HEK293T (cell line): ENCODE measurements around the gene SYT11.

Source experiments
- BHLHE40 ChIP-seq: fragments of 450-650 bp; IDR thresholded peaks from 2 replicates; pipeline ENCODE4 v1.6.1; 2016; ENCODE audit warnings: mild to moderate bottlenecking, moderate library complexity, borderline replicate concordance
- ELF4 ChIP-seq: fragments of 450-650 bp; IDR thresholded peaks from 2 replicates; pipeline ENCODE4 v1.6.1; 2017; ENCODE audit warnings: antibody characterized with exemption
- FOXA1 ChIP-seq: fragments of 450-650 bp; IDR thresholded peaks from 2 replicates; pipeline ENCODE4 v1.6.1; 2016; ENCODE audit warnings: mild to moderate bottlenecking
- FOXM1 ChIP-seq: fragments of 450-650 bp; IDR thresholded peaks from 2 replicates; pipeline ENCODE4 v1.6.1; 2017; ENCODE audit warnings: mild to moderate bottlenecking, borderline replicate concordance
- LEF1 ChIP-seq: fragments of 450-650 bp; IDR thresholded peaks from 2 replicates; pipeline ENCODE4 v1.6.1; 2017; ENCODE audit warnings: mild to moderate bottlenecking, borderline replicate concordance
- NFRKB ChIP-seq: fragments of 450-650 bp; IDR thresholded peaks from 2 replicates; pipeline ENCODE4 v1.6.1; 2016; ENCODE audit warnings: mild to moderate bottlenecking, moderate library complexity
- TARDBP ChIP-seq: fragments of 450-650 bp; IDR thresholded peaks from 2 replicates; pipeline ENCODE4 v1.6.1; 2016
- TF ChIP-seq, protein P1 (sequence below): fragments of 450-650 bp; IDR thresholded peaks from 2 replicates; pipeline ENCODE4 v1.6.1; 2016

GRCh38 chr1:155871390-155871789 lies 12.0 kb downstream of the SYT11 start:
- TF ChIP-seq, protein P1, sequence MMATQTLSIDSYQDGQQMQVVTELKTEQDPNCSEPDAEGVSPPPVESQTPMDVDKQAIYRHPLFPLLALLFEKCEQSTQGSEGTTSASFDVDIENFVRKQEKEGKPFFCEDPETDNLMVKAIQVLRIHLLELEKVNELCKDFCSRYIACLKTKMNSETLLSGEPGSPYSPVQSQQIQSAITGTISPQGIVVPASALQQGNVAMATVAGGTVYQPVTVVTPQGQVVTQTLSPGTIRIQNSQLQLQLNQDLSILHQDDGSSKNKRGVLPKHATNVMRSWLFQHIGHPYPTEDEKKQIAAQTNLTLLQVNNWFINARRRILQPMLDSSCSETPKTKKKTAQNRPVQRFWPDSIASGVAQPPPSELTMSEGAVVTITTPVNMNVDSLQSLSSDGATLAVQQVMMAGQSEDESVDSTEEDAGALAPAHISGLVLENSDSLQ = no peak
- TF ChIP-seq TARDBP (no peak), FOXM1 (no peak), LEF1 (no peak), BHLHE40 (no peak), NFRKB (no peak), FOXA1 (no peak), ELF4 (no peak)
